Liver (tissue), 9 donors: ENCODE data around the gene ATP6V0D1. TPM values are rescaled to one million over a fixed set of nuclear protein-coding genes. Genes with fewer than 3 reads are reported as not detected.

ENCODE experiments used
- DNase-seq: peaks from one replicate; pipeline ENCODE4 v3.0.0-alpha.2; 2017; ENCODE audit warnings: low spot score
- H3K27ac ChIP-seq, 2 donors: one replicate each; pipeline ENCODE4 v1.7.0; 2013; ENCODE audit warnings: inconsistent platforms in 2 of 2, low read length in 2 of 2, control low read depth in 1 of 2, low read depth in 1 of 2, mild to moderate bottlenecking in 1 of 2
- H3K27me3 ChIP-seq, 4 donors: one replicate each; pipeline versions ENCODE4 v1.6.1 to v1.7.0; 2013; ENCODE audit warnings: low read length in 3 of 4, inconsistent platforms in 1 of 4, mild to moderate bottlenecking in 1 of 4, moderate library complexity in 1 of 4; ENCODE audit not compliant: control insufficient read depth in 4 of 4, insufficient read depth in 4 of 4
- H3K36me3 ChIP-seq, 4 donors: one replicate each; pipeline versions ENCODE4 v1.6.1 to v1.7.0; 2013; ENCODE audit warnings: low read length in 3 of 4, mild to moderate bottlenecking in 3 of 4, low read depth in 1 of 4, moderate library complexity in 1 of 4; ENCODE audit not compliant: control insufficient read depth in 4 of 4, insufficient read depth in 3 of 4
- H3K4me1 ChIP-seq, 4 donors: one replicate each; pipeline versions ENCODE4 v1.6.1 to v1.7.0; 2013; ENCODE audit warnings: low read length in 3 of 4, mild to moderate bottlenecking in 3 of 4, moderate library complexity in 1 of 4; ENCODE audit not compliant: control insufficient read depth in 4 of 4, insufficient read depth in 4 of 4
- H3K4me3 ChIP-seq, 3 donors: one replicate each; pipeline versions ENCODE4 v1.6.1 to v1.7.0; 2013; ENCODE audit warnings: low read length in 3 of 3, control low read depth in 1 of 3, low read depth in 1 of 3, mild to moderate bottlenecking in 1 of 3
- H3K9ac ChIP-seq, 2 donors: one replicate each; pipeline ENCODE4 v1.7.0; 2013; ENCODE audit warnings: low read length in 2 of 2, mild to moderate bottlenecking in 2 of 2, moderate library complexity in 2 of 2, control low read depth in 1 of 2, low read depth in 1 of 2
- H3K9me3 ChIP-seq, 4 donors: one replicate each; pipeline versions ENCODE4 v1.6.1 to v1.7.0; 2013; ENCODE audit warnings: low read length in 3 of 4; ENCODE audit not compliant: control insufficient read depth in 4 of 4
- FOXA1 ChIP-seq: IDR thresholded peaks from 2 replicates; pipeline ENCODE4 v1.6.1; 2016; ENCODE audit warnings: antibody characterized with exemption
- FOXA2 ChIP-seq: IDR thresholded peaks from 2 replicates; pipeline ENCODE4 v1.6.1; 2016; ENCODE audit warnings: antibody characterized with exemption
- HNF4A ChIP-seq, 2 donors: conservative IDR thresholded peaks; 2 replicates each; pipeline ENCODE4 v1.6.1; 2016; ENCODE audit warnings: antibody characterized with exemption in 2 of 2, mild to moderate bottlenecking in 2 of 2
- HNF4G ChIP-seq: IDR thresholded peaks from 2 replicates; pipeline ENCODE4 v1.6.1; 2016; ENCODE audit warnings: antibody characterized with exemption
- JUND ChIP-seq, 2 donors: IDR thresholded peaks; 2 replicates each; pipeline ENCODE4 v1.6.1; 2016; ENCODE audit warnings: antibody characterized with exemption in 2 of 2
- NR2F2 ChIP-seq: IDR thresholded peaks from 2 replicates; pipeline ENCODE4 v1.6.1; 2016; ENCODE audit warnings: antibody characterized with exemption
- RXRA ChIP-seq, 2 donors: IDR thresholded peaks; 2 replicates each; pipeline ENCODE4 v1.6.1; 2017 to 2018; ENCODE audit warnings: antibody characterized with exemption in 2 of 2, mild to moderate bottlenecking in 1 of 2
- SP1 ChIP-seq: IDR thresholded peaks from 2 replicates; pipeline ENCODE4 v1.6.1; 2018; ENCODE audit warnings: antibody characterized with exemption, mild to moderate bottlenecking
- TAF1 ChIP-seq: conservative IDR thresholded peaks from 2 replicates; pipeline ENCODE4 v1.6.1; 2016; ENCODE audit warnings: antibody characterized with exemption, mild to moderate bottlenecking
- YY1 ChIP-seq: IDR thresholded peaks from 2 replicates; pipeline ENCODE4 v1.6.1; 2016; ENCODE audit warnings: antibody characterized with exemption, mild to moderate bottlenecking
- WGBS: extraction: QIAGEN DNeasy Blood & Tissue Kit; methylation state at CpG from one replicate; pipeline ENCODE4 v1.1.7; 2013; 5-methylcytosine and 5-hydroxymethylcytosine counted together
- polyA plus RNA-seq, 2 donors: library from polyadenylated mRNA; stranded (reverse) in 1 of 2; unstranded in 1 of 2; fragments of 200-250 nt in 1 of 2; fragments of >200 nt in 1 of 2; fragmentation: Nextera tagmentation in 1 of 2; extraction: Ambion mirVana in 1 of 2; gene quantifications; one replicate each; pipeline versions ENCODE4 v1.2.1 to v1.2.3, GENCODE V29; 2013 to 2015
- total RNA-seq, 2 donors: library from RNA; depleted of rRNA; stranded (reverse); fragments of >200 nt; gene quantifications; one replicate each; pipeline ENCODE4 v1.2.3, GENCODE V29; 2014
- TF ChIP-seq, protein P1 (sequence below): IDR thresholded peaks from 2 replicates; pipeline ENCODE4 v1.6.1; 2016; ENCODE audit warnings: antibody characterized with exemption, mild to moderate bottlenecking
- TF ChIP-seq, protein P2 (sequence below): IDR thresholded peaks from 2 replicates; pipeline ENCODE4 v1.6.1; 2016; ENCODE audit warnings: antibody characterized with exemption
- TF ChIP-seq, protein P3 (sequence below): IDR thresholded peaks from 2 replicates; pipeline ENCODE4 v1.6.1; 2016; ENCODE audit warnings: antibody characterized with exemption
- TF ChIP-seq, protein P4 (sequence below): fragments of 150-350 bp; IDR thresholded peaks from 2 replicates; pipeline ENCODE4 v1.5.1; 2017; ENCODE audit warnings: improper control_type of control experiment, low read depth, low read length; ENCODE audit not compliant: missing input control
- donor health status: healthy.
- donor health status: healthy.
- donor health status: healthy.
- donor health status: healthy.
- donor health status: healthy.

The ATP6V0D1 gene
- total and polyA plus RNA-seq, 4 donors, result 47.6 to 80.2 (median 66.6) TPM

DNA sequence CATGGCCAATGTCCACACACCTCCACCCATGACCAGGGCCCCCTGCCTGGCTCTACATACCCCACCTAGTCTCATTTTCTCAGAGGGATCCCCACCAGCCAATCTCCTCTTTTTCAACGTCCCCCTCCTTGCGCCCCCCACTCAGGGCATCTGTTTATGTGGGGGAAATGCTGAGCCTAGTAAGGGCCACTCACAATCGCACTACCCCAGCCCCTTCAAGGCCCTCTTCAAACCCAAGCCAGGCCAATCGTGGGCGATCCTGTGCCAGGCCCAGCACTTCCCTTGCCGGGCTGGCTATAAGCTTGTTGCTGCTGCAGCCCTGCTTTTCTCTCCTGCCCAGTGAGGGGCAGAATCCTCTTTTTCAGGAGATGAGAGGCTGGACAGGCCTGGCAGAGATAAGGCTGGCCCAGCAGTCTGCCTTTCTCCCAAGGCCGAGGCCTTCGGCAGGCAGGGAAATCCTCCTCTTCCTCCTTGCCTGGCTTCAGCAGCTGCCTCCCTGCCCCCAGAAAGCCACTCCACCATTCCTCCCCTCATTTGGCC, 33.9 kb downstream of the ATP6V0D1 start:
- peak overlapping the region; percentile 25 to 75 for H3K27ac ChIP-seq
- H3K4me3 ChIP-seq, result no peak overlapping the region
- H3K36me3 ChIP-seq, result peaks cover 0 to 3% (median 1%) of the 10 kb centered on the region in 4 donors
- 83% methylated on average over 8 of the region's 8 CpGs for WGBS
- no peaks in the 10 kb centered on the region for H3K9me3 ChIP-seq
- H3K9ac ChIP-seq, result no peak overlapping the region
- peaks cover 51 to 97% (median 87%) of the 10 kb centered on the region in 4 donors for H3K4me1 ChIP-seq
- TF ChIP-seq, protein P1, sequence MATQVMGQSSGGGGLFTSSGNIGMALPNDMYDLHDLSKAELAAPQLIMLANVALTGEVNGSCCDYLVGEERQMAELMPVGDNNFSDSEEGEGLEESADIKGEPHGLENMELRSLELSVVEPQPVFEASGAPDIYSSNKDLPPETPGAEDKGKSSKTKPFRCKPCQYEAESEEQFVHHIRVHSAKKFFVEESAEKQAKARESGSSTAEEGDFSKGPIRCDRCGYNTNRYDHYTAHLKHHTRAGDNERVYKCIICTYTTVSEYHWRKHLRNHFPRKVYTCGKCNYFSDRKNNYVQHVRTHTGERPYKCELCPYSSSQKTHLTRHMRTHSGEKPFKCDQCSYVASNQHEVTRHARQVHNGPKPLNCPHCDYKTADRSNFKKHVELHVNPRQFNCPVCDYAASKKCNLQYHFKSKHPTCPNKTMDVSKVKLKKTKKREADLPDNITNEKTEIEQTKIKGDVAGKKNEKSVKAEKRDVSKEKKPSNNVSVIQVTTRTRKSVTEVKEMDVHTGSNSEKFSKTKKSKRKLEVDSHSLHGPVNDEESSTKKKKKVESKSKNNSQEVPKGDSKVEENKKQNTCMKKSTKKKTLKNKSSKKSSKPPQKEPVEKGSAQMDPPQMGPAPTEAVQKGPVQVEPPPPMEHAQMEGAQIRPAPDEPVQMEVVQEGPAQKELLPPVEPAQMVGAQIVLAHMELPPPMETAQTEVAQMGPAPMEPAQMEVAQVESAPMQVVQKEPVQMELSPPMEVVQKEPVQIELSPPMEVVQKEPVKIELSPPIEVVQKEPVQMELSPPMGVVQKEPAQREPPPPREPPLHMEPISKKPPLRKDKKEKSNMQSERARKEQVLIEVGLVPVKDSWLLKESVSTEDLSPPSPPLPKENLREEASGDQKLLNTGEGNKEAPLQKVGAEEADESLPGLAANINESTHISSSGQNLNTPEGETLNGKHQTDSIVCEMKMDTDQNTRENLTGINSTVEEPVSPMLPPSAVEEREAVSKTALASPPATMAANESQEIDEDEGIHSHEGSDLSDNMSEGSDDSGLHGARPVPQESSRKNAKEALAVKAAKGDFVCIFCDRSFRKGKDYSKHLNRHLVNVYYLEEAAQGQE, result peak; percentile 50
- no peak for TF ChIP-seq JUND (IDR thresholded peaks at IDR 0.05)
- no peaks in the 10 kb centered on the region for H3K27me3 ChIP-seq
- no peak for DNase-seq

DNA sequence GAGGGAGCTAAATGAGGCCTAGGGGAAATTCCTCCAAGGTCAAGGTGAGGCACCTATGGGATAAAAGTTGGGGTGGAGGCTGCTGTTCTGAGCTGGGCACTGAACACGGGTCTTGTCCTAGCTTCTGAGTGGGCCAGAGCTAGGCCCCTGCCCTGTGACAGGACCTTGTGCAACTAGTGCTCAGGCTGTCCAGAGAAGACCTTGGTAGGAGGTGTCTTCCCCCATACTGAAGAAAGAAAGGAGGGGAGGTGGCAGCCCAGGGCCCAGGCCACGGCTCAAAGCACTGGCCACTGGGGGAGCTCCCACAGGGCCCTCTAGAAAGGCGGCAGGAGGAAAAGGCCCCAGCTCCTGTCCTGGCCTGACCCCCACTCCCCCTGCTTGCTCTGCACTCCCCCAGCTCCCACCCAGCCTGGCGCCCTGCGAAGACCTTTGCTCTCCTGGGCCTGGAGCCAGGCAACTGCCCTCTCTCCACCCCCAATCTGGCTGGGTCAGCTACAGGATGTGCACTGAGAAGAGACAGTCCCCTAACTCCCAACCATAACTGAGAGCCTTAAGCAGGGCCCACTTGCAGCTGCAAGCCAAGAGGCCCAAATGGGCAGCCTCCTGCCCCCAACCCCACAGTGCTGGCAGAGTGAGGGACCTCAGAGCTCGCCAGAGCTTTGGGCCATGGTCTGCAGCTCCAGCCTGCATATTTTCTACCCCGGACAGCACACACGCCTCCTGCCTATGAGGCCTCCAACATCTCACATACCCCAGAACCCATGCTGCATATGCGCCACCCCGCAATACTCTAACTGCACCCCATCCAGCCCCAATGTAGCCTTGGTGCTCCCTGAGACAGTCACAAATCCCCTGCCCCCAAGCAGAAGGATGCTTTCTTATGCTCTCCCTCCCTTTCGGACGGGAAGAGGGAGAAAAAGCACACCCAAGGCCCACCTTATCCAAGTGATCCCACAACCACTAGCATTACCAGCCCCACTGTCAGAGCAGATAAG, 34.7 kb downstream of the ATP6V0D1 start:
- peaks cover 0 to 2% (median 0%) of the 10 kb centered on the region in 4 donors for H3K36me3 ChIP-seq

More for the DNA sequence above, 34.7 kb downstream of the ATP6V0D1 start:
- H3K27me3 ChIP-seq, result no peaks in the 10 kb centered on the region
- H3K9me3 ChIP-seq, result no peaks in the 10 kb centered on the region
- H3K4me3 ChIP-seq, result no peak overlapping the region
- TF ChIP-seq FOXA1 (no peak), NR2F2 (peak; percentile 91), HNF4G (no peak), TAF1 (no peak), FOXA2 (no peak), YY1 (no peak), RXRA (IDR thresholded peaks at IDR 0.05) (peak; percentile 91 to 94), HNF4A (conservative IDR thresholded peaks at IDR 0.05) (peak; percentile 49 to 62), SP1 (peak; percentile 79)
- TF ChIP-seq, protein P2, sequence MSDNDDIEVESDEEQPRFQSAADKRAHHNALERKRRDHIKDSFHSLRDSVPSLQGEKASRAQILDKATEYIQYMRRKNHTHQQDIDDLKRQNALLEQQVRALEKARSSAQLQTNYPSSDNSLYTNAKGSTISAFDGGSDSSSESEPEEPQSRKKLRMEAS, result no peak
- TF ChIP-seq, protein P1, result no peak
- TF ChIP-seq, protein P3, sequence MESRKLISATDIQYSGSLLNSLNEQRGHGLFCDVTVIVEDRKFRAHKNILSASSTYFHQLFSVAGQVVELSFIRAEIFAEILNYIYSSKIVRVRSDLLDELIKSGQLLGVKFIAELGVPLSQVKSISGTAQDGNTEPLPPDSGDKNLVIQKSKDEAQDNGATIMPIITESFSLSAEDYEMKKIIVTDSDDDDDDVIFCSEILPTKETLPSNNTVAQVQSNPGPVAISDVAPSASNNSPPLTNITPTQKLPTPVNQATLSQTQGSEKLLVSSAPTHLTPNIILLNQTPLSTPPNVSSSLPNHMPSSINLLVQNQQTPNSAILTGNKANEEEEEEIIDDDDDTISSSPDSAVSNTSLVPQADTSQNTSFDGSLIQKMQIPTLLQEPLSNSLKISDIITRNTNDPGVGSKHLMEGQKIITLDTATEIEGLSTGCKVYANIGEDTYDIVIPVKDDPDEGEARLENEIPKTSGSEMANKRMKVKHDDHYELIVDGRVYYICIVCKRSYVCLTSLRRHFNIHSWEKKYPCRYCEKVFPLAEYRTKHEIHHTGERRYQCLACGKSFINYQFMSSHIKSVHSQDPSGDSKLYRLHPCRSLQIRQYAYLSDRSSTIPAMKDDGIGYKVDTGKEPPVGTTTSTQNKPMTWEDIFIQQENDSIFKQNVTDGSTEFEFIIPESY, result no peak
- TF ChIP-seq, protein P4, sequence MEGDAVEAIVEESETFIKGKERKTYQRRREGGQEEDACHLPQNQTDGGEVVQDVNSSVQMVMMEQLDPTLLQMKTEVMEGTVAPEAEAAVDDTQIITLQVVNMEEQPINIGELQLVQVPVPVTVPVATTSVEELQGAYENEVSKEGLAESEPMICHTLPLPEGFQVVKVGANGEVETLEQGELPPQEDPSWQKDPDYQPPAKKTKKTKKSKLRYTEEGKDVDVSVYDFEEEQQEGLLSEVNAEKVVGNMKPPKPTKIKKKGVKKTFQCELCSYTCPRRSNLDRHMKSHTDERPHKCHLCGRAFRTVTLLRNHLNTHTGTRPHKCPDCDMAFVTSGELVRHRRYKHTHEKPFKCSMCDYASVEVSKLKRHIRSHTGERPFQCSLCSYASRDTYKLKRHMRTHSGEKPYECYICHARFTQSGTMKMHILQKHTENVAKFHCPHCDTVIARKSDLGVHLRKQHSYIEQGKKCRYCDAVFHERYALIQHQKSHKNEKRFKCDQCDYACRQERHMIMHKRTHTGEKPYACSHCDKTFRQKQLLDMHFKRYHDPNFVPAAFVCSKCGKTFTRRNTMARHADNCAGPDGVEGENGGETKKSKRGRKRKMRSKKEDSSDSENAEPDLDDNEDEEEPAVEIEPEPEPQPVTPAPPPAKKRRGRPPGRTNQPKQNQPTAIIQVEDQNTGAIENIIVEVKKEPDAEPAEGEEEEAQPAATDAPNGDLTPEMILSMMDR, result no peak
- no peak overlapping the region for H3K9ac ChIP-seq
- 48% methylated on average over 12 of the region's 12 CpGs for WGBS
- peak; percentile 78 for DNase-seq
- peaks cover 56 to 97% (median 91%) of the 10 kb centered on the region in 4 donors for H3K4me1 ChIP-seq
- H3K27ac ChIP-seq, result peak overlapping the region; percentile 64 to 75
